ENCODE results near the gene OTUD1. TPM values are rescaled to one million over a fixed set of nuclear protein-coding genes. Genes with fewer than 3 reads are reported as not detected.

OTUD1 gene
- polyA plus RNA-seq, 1 donor (not counting 4 experiments of a cell fraction or from before 2014, with no cell fraction given) = 4.7 TPM

DNA sequence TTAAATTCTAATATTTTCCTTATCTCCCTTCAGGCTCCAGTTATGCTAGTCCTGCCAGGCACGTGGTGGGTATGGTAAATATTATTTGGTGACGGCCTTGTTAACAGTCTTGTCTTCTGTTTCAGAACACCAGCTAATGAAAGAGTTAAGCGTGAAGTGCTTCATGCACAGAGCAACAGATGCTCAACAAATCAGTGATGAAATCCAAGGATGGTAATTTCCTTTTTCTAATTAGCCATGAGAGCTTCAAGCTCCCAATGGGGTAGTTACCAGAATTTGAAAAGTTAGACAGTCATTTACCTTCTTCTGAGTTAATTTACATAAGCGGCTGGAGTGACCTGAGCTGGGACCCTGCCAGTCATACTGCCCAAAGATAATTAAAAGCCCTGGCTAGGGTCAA is 1.9 kb upstream of the OTUD1 start:
- H3K79me2 ChIP-seq (ENCODE audit: control insufficient read depth, insufficient read depth, low read length) = peaks cover 17% of the 10 kb centered on the region
- DNase-seq (ENCODE audit: low read depth, low spot score) = no peak

DNA sequence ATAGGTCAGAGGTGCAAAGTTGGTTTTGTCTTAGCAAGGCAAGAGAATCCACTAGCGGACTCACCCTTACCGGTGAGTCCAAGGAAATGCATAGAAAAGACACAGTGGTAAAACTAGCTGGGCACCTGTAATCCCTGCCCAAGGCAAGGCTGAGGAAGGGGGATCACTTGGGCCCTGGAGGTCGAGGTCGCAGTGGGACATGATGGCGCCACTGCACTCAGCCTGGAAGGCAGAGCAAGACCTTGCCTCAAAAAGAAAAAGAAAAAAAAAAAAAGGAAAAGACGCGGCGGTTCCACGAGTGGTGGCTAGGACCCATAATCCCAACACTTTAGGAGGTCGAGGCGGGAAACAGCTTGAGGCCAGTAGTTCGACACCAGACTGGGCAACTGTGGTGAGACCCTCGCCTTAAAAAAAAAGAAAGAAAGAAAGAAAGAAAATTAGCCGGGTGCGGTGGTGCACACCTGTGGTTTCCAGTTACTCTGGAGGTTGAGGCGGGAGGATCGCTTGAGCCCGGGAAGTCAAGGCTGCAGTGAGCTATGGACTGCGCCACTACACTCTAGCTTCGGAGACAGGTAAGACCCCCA is 820 bp upstream of the OTUD1 start:
- no peak for DNase-seq (ENCODE audit: low read depth, low spot score)
- no peak for TF ChIP-seq EZH2 (IDR thresholded peaks at IDR 0.05; ENCODE audit: low read length)
- TF ChIP-seq, protein P1, sequence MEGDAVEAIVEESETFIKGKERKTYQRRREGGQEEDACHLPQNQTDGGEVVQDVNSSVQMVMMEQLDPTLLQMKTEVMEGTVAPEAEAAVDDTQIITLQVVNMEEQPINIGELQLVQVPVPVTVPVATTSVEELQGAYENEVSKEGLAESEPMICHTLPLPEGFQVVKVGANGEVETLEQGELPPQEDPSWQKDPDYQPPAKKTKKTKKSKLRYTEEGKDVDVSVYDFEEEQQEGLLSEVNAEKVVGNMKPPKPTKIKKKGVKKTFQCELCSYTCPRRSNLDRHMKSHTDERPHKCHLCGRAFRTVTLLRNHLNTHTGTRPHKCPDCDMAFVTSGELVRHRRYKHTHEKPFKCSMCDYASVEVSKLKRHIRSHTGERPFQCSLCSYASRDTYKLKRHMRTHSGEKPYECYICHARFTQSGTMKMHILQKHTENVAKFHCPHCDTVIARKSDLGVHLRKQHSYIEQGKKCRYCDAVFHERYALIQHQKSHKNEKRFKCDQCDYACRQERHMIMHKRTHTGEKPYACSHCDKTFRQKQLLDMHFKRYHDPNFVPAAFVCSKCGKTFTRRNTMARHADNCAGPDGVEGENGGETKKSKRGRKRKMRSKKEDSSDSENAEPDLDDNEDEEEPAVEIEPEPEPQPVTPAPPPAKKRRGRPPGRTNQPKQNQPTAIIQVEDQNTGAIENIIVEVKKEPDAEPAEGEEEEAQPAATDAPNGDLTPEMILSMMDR (optimal IDR thresholded peaks at IDR 0.05 in 1 of 3, IDR thresholded peaks at IDR 0.05 in 1 of 3, conservative IDR thresholded peaks at IDR 0.05 in 1 of 3; ENCODE audit: extremely low read depth in 1 of 3, insufficient read depth in 2 of 3, low read length in 3 of 3) = no peak
- Histone ChIP-seq H3K4me3 (ENCODE audit: control insufficient read depth in 2 of 3, extremely low read depth in 1 of 3, insufficient read depth in 2 of 3, low read depth in 1 of 3, low read length in 3 of 3) (peak overlapping the region in 2 of 3 experiments; percentile 57 to 73), H3K27me3 (ENCODE audit: control insufficient read depth, extremely low read depth, insufficient read depth, low read length) (no peaks in the 10 kb centered on the region), H3K4me1 (ENCODE audit: control insufficient read depth, extremely low read depth, insufficient read depth, low read length) (peaks cover 30% of the 10 kb centered on the region), H4K20me1 (ENCODE audit: control insufficient read depth, extremely low read depth, insufficient read depth, low read length) (no peaks in the 10 kb centered on the region), H3K9ac (ENCODE audit: control insufficient read depth, extremely low read depth, insufficient read depth, low read length) (peak overlapping the region; percentile 80), H3K4me2 (ENCODE audit: control insufficient read depth, extremely low read depth, insufficient read depth, low read depth, low read length) (peak overlapping the region; percentile 70), H3K36me3 (ENCODE audit: control insufficient read depth in 2 of 2, extremely low read depth in 1 of 2, insufficient read depth in 2 of 2, low read length in 2 of 2) (no peaks in the 10 kb centered on the region), H3K27ac (ENCODE audit: control insufficient read depth, insufficient read depth, low read length) (peak overlapping the region; percentile 67), H3K79me2 (ENCODE audit: control insufficient read depth, insufficient read depth, low read length) (peaks cover 22% of the 10 kb centered on the region), H2AFZ (ENCODE audit: control insufficient read depth, low read length) (peak overlapping the region; percentile 94), H3K9me3 (ENCODE audit: control insufficient read depth, low read depth, low read length) (no peaks in the 10 kb centered on the region), H3K9me1 (ENCODE audit: control insufficient read depth, extremely low read depth, insufficient read depth, low read length) (peaks cover 3% of the 10 kb centered on the region)
- no peak for FAIRE-seq
- dilution Hi-C loops (cut with MboI; ENCODE audit: extremely low pct_ligation_motif_present, low sequenced_read_pairs) = no loop called here

More for the DNA sequence above, 1.9 kb upstream of the OTUD1 start:
- H3K36me3 ChIP-seq (ENCODE audit: control insufficient read depth in 2 of 2, extremely low read depth in 1 of 2, insufficient read depth in 2 of 2, low read length in 2 of 2) = no peaks in the 10 kb centered on the region
- H3K4me3 ChIP-seq (ENCODE audit: control insufficient read depth in 2 of 3, extremely low read depth in 1 of 3, insufficient read depth in 2 of 3, low read depth in 1 of 3, low read length in 3 of 3) = no peak overlapping the region
- no peak overlapping the region for H2AFZ ChIP-seq (ENCODE audit: control insufficient read depth, low read length)
- H3K9me1 ChIP-seq (ENCODE audit: control insufficient read depth, extremely low read depth, insufficient read depth, low read length) = no peaks in the 10 kb centered on the region
- H3K9me3 ChIP-seq (ENCODE audit: control insufficient read depth, low read depth, low read length) = no peaks in the 10 kb centered on the region
- H3K4me2 ChIP-seq (ENCODE audit: control insufficient read depth, extremely low read depth, insufficient read depth, low read depth, low read length) = no peak overlapping the region
- dilution Hi-C loops (cut with MboI; ENCODE audit: extremely low pct_ligation_motif_present, low sequenced_read_pairs) = no loop called here
- H3K27me3 ChIP-seq (ENCODE audit: control insufficient read depth, extremely low read depth, insufficient read depth, low read length) = no peaks in the 10 kb centered on the region
- H3K4me1 ChIP-seq (ENCODE audit: control insufficient read depth, extremely low read depth, insufficient read depth, low read length) = peaks cover 28% of the 10 kb centered on the region
- H4K20me1 ChIP-seq (ENCODE audit: control insufficient read depth, extremely low read depth, insufficient read depth, low read length) = no peaks in the 10 kb centered on the region
- no peak overlapping the region for H3K27ac ChIP-seq (ENCODE audit: control insufficient read depth, insufficient read depth, low read length)
- no peak for FAIRE-seq
- TF ChIP-seq, protein P1 (optimal IDR thresholded peaks at IDR 0.05 in 1 of 3, IDR thresholded peaks at IDR 0.05 in 1 of 3, conservative IDR thresholded peaks at IDR 0.05 in 1 of 3; ENCODE audit: extremely low read depth in 1 of 3, insufficient read depth in 2 of 3, low read length in 3 of 3) = no peak
- no peak for TF ChIP-seq EZH2 (IDR thresholded peaks at IDR 0.05; ENCODE audit: low read length)
- H3K9ac ChIP-seq (ENCODE audit: control insufficient read depth, extremely low read depth, insufficient read depth, low read length) = no peak overlapping the region
